HepG2 (cell line): ENCODE data around the gene TUBB2B. TPM values are rescaled to one million over a fixed set of nuclear protein-coding genes. Genes with fewer than 3 reads are reported as not detected.

ENCODE experiments used
- CREB1 ChIP-seq, 2 experiments: fragments of 450-650 bp in 1 of 2; IDR thresholded peaks; 2 replicates each; pipeline ENCODE4 v1.6.1; 2016 to 2017; ENCODE audit warnings: control low read depth in 1 of 2, mild to moderate bottlenecking in 1 of 2, missing compliant biosample characterization in 1 of 2, missing genetic modification characterization in 1 of 2
- HOXA5 ChIP-seq: sonication (generic); formaldehyde crosslinking; IDR thresholded peaks from 2 replicates; pipeline ENCODE4 v1.4.0; 2020; ENCODE audit warnings: missing genetic modification reagents
- IRF9 ChIP-seq: sonication (generic); formaldehyde crosslinking; IDR thresholded peaks from 2 replicates; pipeline ENCODE4 v1.8.0; 2022; ENCODE audit warnings: missing genetic modification reagents, mild to moderate bottlenecking, borderline replicate concordance
- KDM2A ChIP-seq: sonication (generic); formaldehyde crosslinking; IDR thresholded peaks from 2 replicates; pipeline ENCODE4 v1.4.0; 2020; ENCODE audit warnings: low read depth, missing genetic modification reagents, borderline replicate concordance
- KLF12 ChIP-seq: sonication (generic); formaldehyde crosslinking; IDR thresholded peaks from 2 replicates; pipeline ENCODE4 v1.4.0; 2020; ENCODE audit warnings: missing genetic modification reagents, borderline replicate concordance
- RFX1 ChIP-seq: fragments of 450-650 bp; IDR thresholded peaks from 2 replicates; pipeline ENCODE4 v1.6.1; 2017
- SMYD3 ChIP-seq: sonication (generic); formaldehyde crosslinking; IDR thresholded peaks from 2 replicates; pipeline ENCODE4 v1.8.1; 2023; ENCODE audit warnings: mild to moderate bottlenecking, missing genetic modification reagents
- THRA ChIP-seq: sonication (generic); formaldehyde crosslinking; IDR thresholded peaks from 2 replicates; pipeline ENCODE4 v1.4.0; 2020; ENCODE audit warnings: missing genetic modification reagents, borderline replicate concordance
- ZBTB40 ChIP-seq, 2 experiments: fragments of 450-650 bp in 1 of 2; sonication (generic) in 1 of 2; formaldehyde crosslinking in 1 of 2; IDR thresholded peaks; 2 replicates each; pipeline versions ENCODE4 v1.6.1 to v1.8.0; 2016 to 2022; ENCODE audit warnings: antibody characterized with exemption in 1 of 2, mild to moderate bottlenecking in 1 of 2, missing genetic modification reagents in 1 of 2
- ZMYM2 ChIP-seq: sonication (generic); formaldehyde crosslinking; IDR thresholded peaks from 2 replicates; pipeline ENCODE4 v1.8.0; 2022; ENCODE audit warnings: mild to moderate bottlenecking, missing genetic modification reagents
- ZNF280B ChIP-seq: sonication (generic); formaldehyde crosslinking; IDR thresholded peaks from 2 replicates; pipeline ENCODE4 v1.5.0; 2020; ENCODE audit warnings: missing genetic modification reagents, mild to moderate bottlenecking, borderline replicate concordance
- ZNF441 ChIP-seq: sonication (generic); formaldehyde crosslinking; IDR thresholded peaks from 2 replicates; pipeline ENCODE4 v1.7.0; 2021; ENCODE audit warnings: missing genetic modification reagents, borderline replicate concordance
- ZNF619 ChIP-seq: sonication (generic); formaldehyde crosslinking; IDR thresholded peaks from 2 replicates; pipeline ENCODE4 v1.4.0; 2020; ENCODE audit warnings: mild to moderate bottlenecking, missing genetic modification reagents
- ZNF720 ChIP-seq: sonication (generic); formaldehyde crosslinking; IDR thresholded peaks from 2 replicates; pipeline ENCODE4 v1.4.0; 2020; ENCODE audit warnings: missing genetic modification reagents
- polyA plus RNA-seq, 8 experiments: library from polyadenylated mRNA; depleted of rRNA in 3 of 8; stranded (reverse) in 7 of 8; unstranded in 1 of 8; fragments of >200 nt; fragmentation: Illumina TruSeq in 4 of 8; extraction: Trizol in 4 of 8; gene quantifications; 2 replicates each; pipeline versions ENCODE4 v1.2.1 to v1.2.3, GENCODE V29; 2011 to 2016; ENCODE audit warnings: low read depth in 4 of 8, missing spikeins in 1 of 8, mixed read lengths in 1 of 8; ENCODE audit not compliant: insufficient read depth in 1 of 8
- total RNA-seq, 5 experiments: library from RNA; depleted of rRNA; stranded (reverse); fragments of >200 nt; fragmentation: Illumina TruSeq; extraction: Trizol; gene quantifications; 2 replicates each; pipeline ENCODE4 v1.2.3, GENCODE V29; 2016; ENCODE audit warnings: low read depth in 1 of 5

The TUBB2B gene
- total and polyA plus RNA-seq, 2 of the 13 experiments (the other 11 are each of a cell fraction or from before 2014, with no cell fraction given) = 10.3 to 23.6 TPM

- TF ChIP-seq THRA = no peak
- TF ChIP-seq KLF12 (CRISPR knock-in tag) = 0 out of 2 replicates have a peak, but pooled peaks have one; percentile 27
- TF ChIP-seq ZMYM2 (CRISPR knock-in tag) = no peak
- TF ChIP-seq IRF9 (CRISPR knock-in tag) = no peak
- TF ChIP-seq RFX1 = peak; percentile 27; the same call in 1 of the 2 replicates
- TF ChIP-seq SMYD3 = no peak
- TF ChIP-seq ZNF720 = no peak
- TF ChIP-seq KDM2A (CRISPR knock-in tag) = no peak
- TF ChIP-seq CREB1 (IDR thresholded peaks at IDR 0.05) = no peak
- no peak for TF ChIP-seq CREB1 (CRISPR knock-in tag; IDR thresholded peaks at IDR 0.05)
- TF ChIP-seq ZNF619 (CRISPR knock-in tag) = 0 out of 2 replicates have a peak, but pooled peaks have one; percentile 36
- TF ChIP-seq ZNF441 (CRISPR knock-in tag) = 0 out of 2 replicates have a peak, but pooled peaks have one; percentile 5
- no peak for TF ChIP-seq ZNF280B
- no peak for TF ChIP-seq ZBTB40 (IDR thresholded peaks at IDR 0.05)
- no peak for TF ChIP-seq ZBTB40 (CRISPR knock-in tag; IDR thresholded peaks at IDR 0.05)
- 0 out of 2 replicates have a peak, but pooled peaks have one; percentile 11 for TF ChIP-seq HOXA5 (CRISPR knock-in tag)
These were observed 32.7 kb downstream of the TUBB2B start (continued) for GRCh38 chr6:3194535-3195419.
